Adrenal gland (tissue), 5 donors: ENCODE results near the gene TOX4.

ENCODE experiments used
- CTCF ChIP-seq, 6 experiments: fragments of 450-650 bp in 4 of 6; fragments of 200-600 bp in 2 of 6; sonication (generic) in 1 of 6; IDR thresholded peaks; 1 replicate in 5 of 6; 2 replicates in 1 of 6; pipeline versions ENCODE4 v1.5.1 to v1.8.0; 2016 to 2021; ENCODE audit warnings: antibody characterized with exemption in 6 of 6, mild to moderate bottlenecking in 2 of 6, moderate library complexity in 1 of 6
- POLR2A ChIP-seq, 2 donors: fragments of 450-650 bp; IDR thresholded peaks; one replicate each; pipeline ENCODE4 v1.6.1; 2017; ENCODE audit warnings: antibody characterized with exemption in 2 of 2, mild to moderate bottlenecking in 2 of 2, moderate library complexity in 1 of 2
- donor health status: DM: no; HTN: no; CAD: no.

- TF ChIP-seq CTCF (IDR thresholded peaks at IDR 0.05) (no peak), POLR2A (IDR thresholded peaks at IDR 0.05) (no peak)
These were observed 48.1 kb upstream of the TOX4 start for GRCh38 chr14:21428930-21429329.
